HT-29 (cell line): Measurements from ENCODE around the gene TTI1. TPM values are rescaled to one million over a fixed set of nuclear protein-coding genes. Genes with fewer than 3 reads are reported as not detected.

Experiments used
- DNase-seq: peaks from one replicate; pipeline ENCODE4 v3.0.0-alpha.2; 2015; ENCODE audit warnings: low spot score
- total RNA-seq: library from RNA; depleted of rRNA; stranded (reverse); fragments of >200 nt; shearing (Covaris generic); gene quantifications from 2 replicates; pipeline ENCODE4 v1.2.3, GENCODE V29; 2014; rRNA removed

The TTI1 gene
- total RNA-seq, 1 experiment from 2014 or later: 24.6 TPM

GRCh38 chr20:37938954-37939353 lies 94.3 kb downstream of the TTI1 start:
- no peak for DNase-seq

DNA sequence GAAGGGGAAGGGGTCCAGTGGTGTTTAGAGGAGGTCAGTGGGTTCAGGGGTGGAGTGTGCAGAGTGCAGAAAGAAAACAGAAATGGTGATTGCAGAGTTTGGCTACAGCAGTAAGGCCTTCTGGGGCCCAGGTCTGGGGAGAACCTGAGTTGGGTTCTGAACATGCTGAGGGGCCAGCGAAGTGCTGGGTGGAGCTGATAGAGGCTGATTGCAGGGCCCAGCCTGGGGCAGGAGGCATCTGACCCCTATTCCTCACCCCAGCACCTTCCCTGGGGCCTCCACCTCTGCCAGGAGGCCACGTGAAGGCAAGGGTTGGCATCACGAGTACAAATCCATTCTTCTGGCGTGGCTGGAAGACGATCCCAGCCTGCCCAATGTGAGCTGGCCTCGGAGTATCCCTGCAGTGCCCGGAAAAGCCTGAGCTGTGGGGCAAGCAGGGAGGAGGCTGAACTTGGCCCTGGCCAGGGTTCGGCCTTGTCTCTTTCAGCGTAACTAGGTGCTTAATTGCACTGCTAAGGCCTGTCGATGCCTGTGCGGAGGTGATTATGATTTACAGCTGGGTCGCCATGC lies 95.0 kb downstream of the TTI1 start:
- DNase-seq: no peak

GRCh38 chr20:37937686-37938085 lies 95.6 kb downstream of the TTI1 start:
- no peak for DNase-seq

- DNase-seq: no peak
Measured at GRCh38 chr20:37936451-37936850, 96.8 kb downstream of the TTI1 start.

DNA sequence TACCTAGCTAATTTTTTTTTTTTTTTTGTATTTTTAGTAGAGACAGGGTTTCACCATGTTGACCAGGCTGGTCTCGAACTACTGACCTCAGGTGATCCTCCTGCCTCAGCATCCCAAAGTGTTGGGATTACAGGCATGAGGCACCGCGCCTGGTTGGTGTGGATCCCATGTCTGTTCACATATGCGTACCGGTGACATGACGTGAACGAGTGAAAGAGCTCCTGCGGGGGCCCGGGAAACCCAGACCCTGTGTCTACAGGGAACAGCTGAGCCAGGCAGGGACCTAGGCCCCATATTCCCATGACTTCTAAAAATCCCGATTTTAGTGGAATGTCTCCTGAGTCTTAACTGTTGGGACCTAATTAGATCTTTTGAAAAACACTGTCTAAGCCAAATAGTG lies 97.2 kb downstream of the TTI1 start:
- no peak for DNase-seq

- no peak for DNase-seq
Measured at GRCh38 chr20:37935435-37935834, 97.8 kb downstream of the TTI1 start.

DNA sequence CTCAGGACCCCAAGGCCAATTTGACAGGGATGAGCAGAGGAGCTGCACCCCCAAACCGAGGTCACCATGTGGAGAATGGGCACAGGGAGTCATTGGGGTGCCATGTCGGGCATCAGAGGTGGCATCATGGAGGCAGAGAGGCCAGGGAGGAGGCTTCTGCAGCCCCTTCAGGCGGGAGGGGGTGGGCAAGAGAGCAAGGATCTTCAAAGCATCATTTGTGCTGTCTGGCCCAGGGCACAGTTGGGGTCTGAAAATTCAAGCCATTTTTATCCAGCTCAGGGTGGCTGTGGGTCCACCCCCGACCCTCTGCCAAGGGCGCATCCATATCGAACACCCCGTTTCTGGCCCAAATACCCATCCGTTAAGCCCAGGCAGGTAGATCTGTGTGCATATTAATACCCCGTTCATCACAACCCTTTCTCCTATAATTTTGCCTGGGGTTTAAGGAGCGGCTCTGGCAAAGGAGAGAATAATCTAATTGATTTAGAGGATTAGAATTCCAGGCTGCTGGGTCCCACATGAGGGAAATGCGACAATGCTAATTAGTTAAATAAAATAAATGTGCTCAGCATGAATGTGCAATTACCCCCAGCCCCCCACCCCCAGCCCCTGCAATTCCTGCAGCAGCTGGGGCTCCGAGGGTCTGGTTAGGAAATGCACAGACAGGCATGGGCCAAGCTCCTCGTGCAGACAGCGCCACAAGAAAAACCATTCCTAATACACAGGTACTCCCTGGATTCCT lies 98.5 kb downstream of the TTI1 start:
- DNase-seq: no peak

DNA sequence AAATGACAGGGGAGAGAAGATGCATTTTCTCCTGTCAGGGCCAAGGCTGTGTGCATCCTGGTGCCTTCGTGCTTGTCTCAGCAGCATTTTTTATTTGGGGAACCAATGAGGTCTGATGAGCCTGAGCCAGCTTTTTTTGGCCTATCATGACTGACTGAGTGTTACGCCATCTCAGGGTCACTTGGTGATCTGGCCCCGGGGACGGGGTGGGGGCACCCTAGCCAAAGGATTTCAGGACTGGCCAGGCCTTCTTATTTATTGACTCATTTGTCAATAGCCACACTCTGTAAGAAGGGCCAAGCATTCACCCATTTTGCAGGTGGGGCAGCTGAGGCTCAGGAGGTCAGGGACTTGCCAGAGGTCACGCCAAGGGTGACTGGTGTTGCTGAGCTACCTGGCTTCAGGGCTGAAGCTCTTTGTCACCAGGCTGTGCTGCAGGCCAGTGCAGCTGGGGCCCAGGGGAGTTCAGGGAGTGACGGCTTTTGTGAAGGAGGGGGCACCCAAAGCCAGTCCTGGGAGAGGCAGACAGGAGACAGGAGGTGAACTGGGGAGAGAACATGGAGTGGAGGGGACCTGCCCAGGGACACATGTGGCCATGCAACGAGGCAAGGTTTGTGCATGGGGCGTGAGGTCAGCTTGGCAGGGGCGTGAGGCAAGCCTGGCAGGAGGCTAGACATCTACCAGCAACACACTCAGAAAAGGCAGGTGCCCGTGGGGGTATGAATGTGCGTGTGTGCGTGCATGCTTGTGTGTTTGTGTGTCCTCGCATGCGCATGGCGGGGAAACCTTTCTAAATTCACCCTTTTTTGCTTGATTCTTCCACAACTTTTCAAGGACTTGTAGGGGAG lies 99.2 kb downstream of the TTI1 start:
- no peak for DNase-seq

Other genes starting within 250 kb of the TTI1 start
- gene VSTM2L, start 130.3 kb downstream of the TTI1 start, total RNA-seq: not detected in 2 replicates
- 33.9 and 35.5 TPM in 2 replicates for gene RPRD1B, start 290 bp upstream of the TTI1 start, total RNA-seq
- 253 and 254 TPM in 2 replicates for gene TGM2, start 131.8 kb upstream of the TTI1 start, total RNA-seq
- gene KIAA1755, start 227.3 kb upstream of the TTI1 start, total RNA-seq: 0.05 TPM in 1 of 2 replicates, not detected in the other